NB4 (cell line): ENCODE results near the gene GARIN5A.
"Not testable (repeated sequence)": the region's sequence is repeated elsewhere in the genome, so short reads cannot be mapped to it uniquely, and the experiment has no call there.

ENCODE experiments used
- DNase-seq: peaks from one replicate; pipeline ENCODE4 v3.0.0; 2010; ENCODE audit warnings: low read depth
- H3K4me3 ChIP-seq: one replicate; pipeline ENCODE4 v1.5.1; 2011; ENCODE audit warnings: mild to moderate bottlenecking, low read depth, low read length, moderate library complexity
- MYC ChIP-seq: IDR thresholded peaks from 2 replicates; pipeline ENCODE4 v1.6.1; 2011; ENCODE audit warnings: low read depth, low read length
- POLR2A ChIP-seq: IDR thresholded peaks from 2 replicates; pipeline ENCODE4 v1.6.1; 2011; ENCODE audit warnings: mild to moderate bottlenecking; ENCODE audit not compliant: insufficient read length; ENCODE audit errors: extremely low read depth
- TF ChIP-seq, protein P1 (sequence below): IDR thresholded peaks from one replicate; pipeline ENCODE4 v1.5.1; 2012; ENCODE audit warnings: low read depth, low read length
- TF ChIP-seq, protein P2 (sequence below): IDR thresholded peaks from 2 replicates; pipeline ENCODE4 v1.6.1; 2011; ENCODE audit warnings: low read depth, low read length

GARIN5A gene

DNA sequence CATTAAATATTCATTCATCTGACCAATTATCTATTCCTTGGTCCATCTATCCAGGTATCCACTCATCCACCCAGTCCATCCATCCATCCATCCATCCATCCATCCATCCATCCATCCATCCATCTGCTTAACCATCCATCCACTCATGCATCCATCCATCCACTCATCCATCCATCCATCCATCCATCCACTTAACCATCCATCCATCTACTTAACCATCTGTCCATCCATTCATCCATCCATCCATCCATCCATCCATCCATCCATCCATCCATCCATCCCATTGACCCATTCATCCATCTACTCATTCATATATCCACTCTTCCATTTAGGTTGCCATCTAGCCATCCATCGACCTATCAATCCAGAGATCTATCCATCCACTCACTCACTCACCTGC, 32.6 kb downstream of the GARIN5A start:
- TF ChIP-seq MYC (no peak), POLR2A (no peak)
- TF ChIP-seq, protein P1, sequence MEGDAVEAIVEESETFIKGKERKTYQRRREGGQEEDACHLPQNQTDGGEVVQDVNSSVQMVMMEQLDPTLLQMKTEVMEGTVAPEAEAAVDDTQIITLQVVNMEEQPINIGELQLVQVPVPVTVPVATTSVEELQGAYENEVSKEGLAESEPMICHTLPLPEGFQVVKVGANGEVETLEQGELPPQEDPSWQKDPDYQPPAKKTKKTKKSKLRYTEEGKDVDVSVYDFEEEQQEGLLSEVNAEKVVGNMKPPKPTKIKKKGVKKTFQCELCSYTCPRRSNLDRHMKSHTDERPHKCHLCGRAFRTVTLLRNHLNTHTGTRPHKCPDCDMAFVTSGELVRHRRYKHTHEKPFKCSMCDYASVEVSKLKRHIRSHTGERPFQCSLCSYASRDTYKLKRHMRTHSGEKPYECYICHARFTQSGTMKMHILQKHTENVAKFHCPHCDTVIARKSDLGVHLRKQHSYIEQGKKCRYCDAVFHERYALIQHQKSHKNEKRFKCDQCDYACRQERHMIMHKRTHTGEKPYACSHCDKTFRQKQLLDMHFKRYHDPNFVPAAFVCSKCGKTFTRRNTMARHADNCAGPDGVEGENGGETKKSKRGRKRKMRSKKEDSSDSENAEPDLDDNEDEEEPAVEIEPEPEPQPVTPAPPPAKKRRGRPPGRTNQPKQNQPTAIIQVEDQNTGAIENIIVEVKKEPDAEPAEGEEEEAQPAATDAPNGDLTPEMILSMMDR: no peak
- TF ChIP-seq, protein P2, sequence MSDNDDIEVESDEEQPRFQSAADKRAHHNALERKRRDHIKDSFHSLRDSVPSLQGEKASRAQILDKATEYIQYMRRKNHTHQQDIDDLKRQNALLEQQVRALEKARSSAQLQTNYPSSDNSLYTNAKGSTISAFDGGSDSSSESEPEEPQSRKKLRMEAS: no peak
- no peak overlapping the region for H3K4me3 ChIP-seq
- DNase-seq: no peak

DNA sequence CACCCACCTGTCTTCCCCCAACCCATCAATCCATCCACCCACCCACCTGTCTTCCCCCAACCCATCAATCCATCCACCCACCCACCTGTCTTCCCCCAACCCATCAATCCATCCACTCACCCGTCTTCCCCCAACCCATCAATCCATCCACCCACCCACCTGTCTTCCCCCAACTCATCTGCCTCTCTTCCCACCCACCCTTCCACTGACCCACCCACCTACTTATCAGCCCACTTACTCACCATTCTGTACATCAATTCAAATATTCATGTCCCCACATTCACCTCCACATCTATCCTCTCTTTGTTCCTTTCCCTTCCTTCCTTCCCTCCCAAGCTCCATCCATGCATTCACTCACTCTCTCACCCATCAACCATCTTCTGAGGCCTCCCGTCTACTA, 37.5 kb downstream of the GARIN5A start:
- not testable (repeated sequence) for DNase-seq, H3K4me3 ChIP-seq

DNA sequence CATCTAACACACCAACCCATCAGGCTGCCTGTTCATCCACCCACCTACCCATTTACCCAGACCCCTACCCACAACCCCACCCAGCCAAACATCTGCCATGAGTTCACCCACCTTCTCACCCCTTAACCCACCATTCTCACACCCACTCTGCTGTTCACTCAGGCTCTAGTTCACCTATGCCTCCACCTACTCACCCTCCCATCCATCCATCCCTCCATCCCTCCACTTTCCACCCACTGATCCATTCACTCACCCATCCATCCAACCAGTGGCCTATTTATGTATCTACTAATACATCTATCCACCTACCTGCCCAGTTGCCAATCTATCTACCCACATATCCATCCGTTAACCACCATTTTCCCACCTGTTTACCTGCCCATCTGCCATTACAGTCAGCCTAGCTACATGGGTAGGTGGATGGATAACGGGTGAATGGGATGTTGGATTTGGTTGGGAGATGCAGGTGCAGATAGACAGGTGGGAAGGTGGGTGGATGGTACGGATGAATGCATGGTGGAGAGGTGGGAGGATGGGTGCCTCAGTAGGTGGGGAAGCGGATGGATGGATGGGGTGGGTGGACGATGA, 38.7 kb downstream of the GARIN5A start:
- TF ChIP-seq, protein P1: no peak
- TF ChIP-seq MYC (no peak), POLR2A (no peak)
- TF ChIP-seq, protein P2: no peak
- H3K4me3 ChIP-seq: no peak overlapping the region
- DNase-seq: no peak

DNA sequence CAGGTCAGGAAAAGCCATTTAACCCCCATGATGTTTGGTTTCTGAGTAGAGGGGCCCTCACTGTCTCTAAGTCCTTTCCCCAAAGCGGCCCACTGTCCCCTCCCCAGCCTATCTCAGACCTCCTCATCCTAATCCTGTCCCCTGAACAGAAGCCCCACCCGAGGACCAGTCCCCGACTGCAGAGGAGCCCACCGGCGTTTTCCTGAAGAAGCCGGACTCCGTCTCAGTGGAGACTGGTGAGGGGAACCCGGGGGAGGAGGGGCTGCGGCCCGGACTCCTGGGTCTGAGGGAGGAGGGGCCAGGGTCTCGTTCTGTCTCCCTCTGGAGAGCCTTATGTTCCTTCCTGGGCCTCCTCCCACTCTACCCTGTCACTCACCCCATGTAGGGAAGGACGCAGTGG, 41.0 kb downstream of the GARIN5A start:
- no peak overlapping the region for H3K4me3 ChIP-seq
- TF ChIP-seq MYC (no peak), POLR2A (no peak)
- TF ChIP-seq, protein P1: no peak
- TF ChIP-seq, protein P2: no peak
- no peak for DNase-seq

DNA sequence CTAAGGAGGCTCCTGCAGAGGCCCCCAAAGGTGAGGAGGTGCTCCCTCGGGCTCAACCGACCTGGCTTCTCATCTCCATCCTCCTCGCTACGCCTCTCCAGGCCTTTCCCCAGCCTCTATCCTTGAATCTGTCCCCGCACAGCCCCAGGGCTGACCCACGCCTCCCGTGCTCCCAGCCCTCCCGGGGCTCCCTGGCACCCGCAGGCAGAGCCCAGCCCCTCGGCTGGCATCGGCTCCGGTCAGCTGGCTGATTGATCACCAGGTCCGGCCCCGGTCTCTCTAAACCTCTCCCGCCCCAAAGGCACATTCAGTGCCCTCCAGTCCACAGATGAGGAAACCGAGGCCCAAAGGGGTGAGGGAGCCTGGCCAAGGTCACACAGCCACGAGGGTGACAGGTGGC, 41.4 kb downstream of the GARIN5A start:
- TF ChIP-seq, protein P2: no peak
- TF ChIP-seq, protein P1: no peak
- no peak for TF ChIP-seq MYC
- TF ChIP-seq POLR2A: no peak
- H3K4me3 ChIP-seq: no peak overlapping the region
- no peak for DNase-seq

DNA sequence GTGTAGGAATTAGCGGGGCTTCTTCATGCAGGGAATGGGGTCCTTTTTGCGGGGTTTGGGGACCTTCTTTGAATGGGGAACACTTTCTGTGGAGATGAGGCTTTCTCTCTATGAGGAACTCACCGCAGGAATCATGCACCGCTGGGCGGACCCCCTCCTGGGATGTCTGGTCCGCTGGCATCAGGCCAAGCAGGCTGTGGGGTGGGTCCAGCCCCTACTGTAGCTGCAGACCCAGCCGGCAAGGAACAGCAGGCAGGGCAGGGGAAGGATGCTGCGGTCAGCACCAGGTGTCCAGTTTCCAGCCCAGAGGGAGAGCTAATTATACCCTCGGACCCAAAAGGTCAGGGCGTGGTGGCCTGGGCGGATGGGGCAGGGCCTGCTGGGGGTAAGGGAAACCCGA, 42.1 kb downstream of the GARIN5A start:
- no peak for DNase-seq
- TF ChIP-seq, protein P2: no peak
- TF ChIP-seq POLR2A (no peak), MYC (no peak)
- TF ChIP-seq, protein P1: no peak
- no peak overlapping the region for H3K4me3 ChIP-seq
